Panc1 (cell line): ENCODE measurements around the gene HLA-DPB1. TPM values are rescaled to one million over a fixed set of nuclear protein-coding genes. Genes with fewer than 3 reads are reported as not detected.

Source experiments
- ATAC-seq: fragments of 200-7000 bp; cut with Tn5 transposase; 2 replicates; pipeline ENCODE4 v1.9.1; 2020; ENCODE audit warnings: mild to moderate bottlenecking, moderate library complexity
- BruUV-seq: library from RNA; stranded (reverse); fragments of 400-500 nt; replicated peaks from 2 replicates; lab custom pipeline; 2021; lab: Mats Ljungman, UMichigan
- CTCF ChIA-PET: fragments of 300-600 bp; sonication (Branson Sonifier 250); formaldehyde crosslinking; loops from one replicate; lab custom pipeline; 2022; ENCODE audit warnings: antibody characterized with exemption; lab: Charles Lee
- POLR2A ChIA-PET: fragments of 300-600 bp; sonication (Branson Sonifier 250); formaldehyde crosslinking; loops from one replicate; lab custom pipeline; 2022; ENCODE audit warnings: antibody characterized with exemption; lab: Charles Lee
- DNase-seq: peaks from one replicate; pipeline ENCODE4 v3.0.0-alpha.2; 2010; ENCODE audit warnings: low read depth, low spot score
- H3K27ac ChIP-seq: 2 replicates; pipeline ENCODE4 v1.5.1; 2011; ENCODE audit warnings: mild to moderate bottlenecking, low read length, inconsistent platforms
- H3K27me3 ChIP-seq: fragments of 200-500 bp; sonication (Bioruptor generic); 2 replicates; pipeline ENCODE4 v1.6.0; 2014; ENCODE audit warnings: low read length, inconsistent platforms; ENCODE audit not compliant: control insufficient read depth, insufficient read depth
- H3K36me3 ChIP-seq: fragments of 200-500 bp; sonication (Bioruptor generic); 2 replicates; pipeline ENCODE4 v1.5.1; 2014; ENCODE audit warnings: inconsistent platforms, mild to moderate bottlenecking, low read length, moderate library complexity; ENCODE audit not compliant: control insufficient read depth, insufficient read depth
- H3K4me1 ChIP-seq: 2 replicates; pipeline ENCODE4 v1.5.1; 2011; ENCODE audit warnings: inconsistent platforms, mild to moderate bottlenecking, low read length, moderate library complexity; ENCODE audit not compliant: control insufficient read depth, insufficient read depth
- H3K4me3 ChIP-seq, 2 experiments: 2 replicates each; pipeline ENCODE4 v1.5.1; 2011 to 2012; ENCODE audit warnings: low read depth in 2 of 2, low read length in 2 of 2, mild to moderate bottlenecking in 2 of 2, inconsistent platforms in 1 of 2, moderate library complexity in 1 of 2
- H3K9me3 ChIP-seq: fragments of 200-500 bp; sonication (Bioruptor generic); 2 replicates; pipeline ENCODE4 v1.5.1; 2014; ENCODE audit warnings: low read depth, mild to moderate bottlenecking, inconsistent platforms, low read length, moderate library complexity; ENCODE audit not compliant: control insufficient read depth, insufficient read depth
- CTCF ChIP-seq: fragments of 450-650 bp; IDR thresholded peaks from 2 replicates; pipeline ENCODE4 v1.5.1; 2017; ENCODE audit warnings: mild to moderate bottlenecking
- POLR2AphosphoS5 ChIP-seq: IDR thresholded peaks from 2 replicates; pipeline ENCODE4 v1.6.1; 2012; ENCODE audit warnings: mild to moderate bottlenecking, low read depth, low read length, moderate library complexity
- REST ChIP-seq, 2 experiments: IDR thresholded peaks; 2 replicates each; pipeline ENCODE4 v1.6.1; 2011 to 2012; ENCODE audit warnings: low read depth in 2 of 2, control low read depth in 1 of 2, low read length in 1 of 2, mild to moderate bottlenecking in 1 of 2, moderate library complexity in 1 of 2; ENCODE audit not compliant: insufficient read depth in 1 of 2
- SIN3A ChIP-seq: IDR thresholded peaks from 2 replicates; pipeline ENCODE4 v1.6.1; 2012; ENCODE audit warnings: low read depth, mild to moderate bottlenecking, low read length, moderate library complexity, borderline replicate concordance; ENCODE audit not compliant: insufficient read depth
- TCF7L2 ChIP-seq: IDR thresholded peaks from 2 replicates; pipeline ENCODE4 v1.6.1; 2011; ENCODE audit warnings: mild to moderate bottlenecking, low read depth, low read length, inconsistent platforms
- in situ Hi-C: cut with HindIII; loops from 2 replicates; pipeline ENCODE4 v1.10.0; 2016; ENCODE audit warnings: low sequenced_read_pairs, low pct_unique_long_range_greater_than_20kb
- intact Hi-C: fragments of 100-400 bp; cut with micrococcal nuclease; formaldehyde crosslinking; loops from one replicate; pipeline ENCODE4 v1.10.0; 2022; ENCODE audit not compliant: unreplicated experiment
- total RNA-seq: library from RNA; stranded (reverse); gene quantifications from one replicate; pipeline ENCODE4 v1.2.1, GENCODE V29; 2021; ENCODE audit not compliant: unreplicated experiment

Gene HLA-DPB1
- total RNA-seq, 1 experiment from 2014 or later: 0.64 TPM

- H3K27me3 ChIP-seq: peaks cover 16% of the 10 kb centered on the region; the same call in 1 of the 2 replicates
- no peaks in the 10 kb centered on the region for H3K36me3 ChIP-seq
- H3K27ac ChIP-seq: no peak overlapping the region
- ATAC-seq (no peak), DNase-seq (no peak)
- POLR2A ChIA-PET: no interaction called here
- in situ Hi-C loops (no loop called here), intact Hi-C loops (no loop called here)
- no peaks in the 10 kb centered on the region for H3K4me1 ChIP-seq
- H3K9me3 ChIP-seq: no peaks in the 10 kb centered on the region
- BruUV-seq: no TSS peak
- TF ChIP-seq CTCF: no peak
- CTCF ChIA-PET: interaction anchor here (0.6 kb wide), 1 partner anchor 15 kb away, joined by 3 read pairs; no protein-coding TSS in a partner anchor
- no peak overlapping the region for H3K4me3 ChIP-seq
Observed at GRCh38 chr6:33064723-33065122, 11.1 kb upstream of the HLA-DPB1 start.

- ATAC-seq (no peak), DNase-seq (no peak)
- H3K36me3 ChIP-seq: no peaks in the 10 kb centered on the region
- H3K27ac ChIP-seq: no peak overlapping the region
- TF ChIP-seq POLR2AphosphoS5 (no peak), REST (IDR thresholded peaks at IDR 0.05; ENCODE audit: insufficient read depth in 1 of 2, low read depth in 2 of 2, low read length in 1 of 2) (no peak), TCF7L2 (no peak), SIN3A (no peak), CTCF (no peak)
- in situ Hi-C loops (no loop called here), intact Hi-C loops (no loop called here)
- no TSS peak for BruUV-seq
- no peak overlapping the region for H3K4me3 ChIP-seq
- H3K4me1 ChIP-seq: no peaks in the 10 kb centered on the region
- ChIA-PET CTCF (interaction anchor here (0.6 kb wide), 1 partner anchor 16 kb away, joined by 3 read pairs; no protein-coding TSS in a partner anchor), POLR2A (no interaction called here)
- no peaks in the 10 kb centered on the region for H3K9me3 ChIP-seq
- H3K27me3 ChIP-seq: peaks cover 16% of the 10 kb centered on the region; the same call in 1 of the 2 replicates
Observed at GRCh38 chr6:33065312-33065711, 10.5 kb upstream of the HLA-DPB1 start.
